Measurements from ENCODE around the gene SPATA25.
"Not testable (repeated sequence)": the region's sequence is repeated elsewhere in the genome, so short reads cannot be mapped to it uniquely, and the experiment has no call there.

SPATA25 gene

DNA sequence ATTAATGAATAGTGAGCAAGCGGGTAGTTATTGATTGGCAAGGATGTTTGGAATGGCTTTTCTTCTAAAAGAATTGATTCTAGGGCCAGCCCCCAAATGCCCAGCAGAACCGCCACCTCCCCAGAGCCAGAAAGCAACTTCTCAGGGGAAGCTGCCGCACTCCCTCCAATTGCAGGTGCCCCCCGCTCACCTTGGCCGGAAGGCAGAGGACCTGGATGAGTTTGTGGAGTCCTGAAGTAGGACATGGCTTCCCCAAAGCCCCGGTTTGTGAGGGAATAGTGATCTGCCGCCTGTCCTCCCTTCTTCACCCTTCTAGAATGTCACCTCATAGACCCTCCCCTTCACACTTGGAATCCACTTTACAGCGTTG is at the start of gene SPATA25:
TSS of gene SPATA25 (minus strand) at position 277 of the 370 bp plus-strand sequence. CDS start at position 245, 32 bp downstream.
- no peak for DNase-seq

- no peak for DNase-seq
Measured at GRCh38 chr20:45935416-45936046, 48.1 kb upstream of the SPATA25 start.

DNA sequence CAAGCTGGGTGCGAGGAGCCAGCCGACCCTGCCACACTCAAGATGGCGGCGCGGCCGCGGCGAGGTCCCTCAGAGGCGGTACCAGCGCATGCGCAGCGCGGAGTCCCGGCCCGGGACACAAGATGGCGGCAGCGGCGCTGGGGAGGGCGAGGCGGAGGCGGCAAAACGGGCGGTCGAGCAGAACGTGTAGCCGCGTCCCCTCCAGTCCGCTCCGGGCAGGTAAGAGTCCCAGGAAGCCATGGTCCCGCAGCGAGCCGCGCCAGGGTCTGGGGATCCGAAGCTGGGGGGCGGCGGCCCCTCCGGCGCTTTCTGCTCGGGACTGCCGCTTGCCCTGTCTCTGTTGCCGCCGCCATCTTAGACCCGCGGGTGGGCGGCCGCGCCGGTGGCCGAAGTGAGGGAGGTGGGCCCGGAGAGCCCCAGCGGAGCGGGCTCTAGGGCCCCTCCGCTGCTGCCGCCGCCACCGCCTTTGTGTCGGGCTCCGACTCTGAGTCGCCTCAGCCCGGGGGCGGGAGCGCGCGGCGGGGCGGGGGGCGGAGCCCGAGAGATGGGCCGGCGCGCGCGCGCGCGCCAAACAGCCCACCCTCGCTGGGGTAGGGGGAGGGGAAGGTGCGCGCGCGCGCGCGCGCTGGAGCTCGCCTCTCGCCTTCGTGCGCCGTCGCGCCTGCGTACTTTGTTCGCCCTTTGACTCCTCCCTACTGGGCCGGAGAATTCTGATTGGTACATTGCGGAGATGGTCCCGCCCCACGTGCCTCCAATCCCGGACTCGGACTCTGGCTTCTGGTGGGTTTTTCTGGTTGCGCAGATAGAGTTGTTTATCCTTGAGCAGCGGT is 47.4 kb upstream of the SPATA25 start, which contains the start of gene PCIF1:
TSS of gene PCIF1 (plus strand) at position 98 of the 830 bp plus-strand sequence. CDS start 4,317 bp downstream, outside the sequence.
- DNase-seq, result peak; percentile 97

GRCh38 chr20:45934046-45934585 is 46.7 kb upstream of the SPATA25 start:
- peak; percentile 47 for DNase-seq

DNA sequence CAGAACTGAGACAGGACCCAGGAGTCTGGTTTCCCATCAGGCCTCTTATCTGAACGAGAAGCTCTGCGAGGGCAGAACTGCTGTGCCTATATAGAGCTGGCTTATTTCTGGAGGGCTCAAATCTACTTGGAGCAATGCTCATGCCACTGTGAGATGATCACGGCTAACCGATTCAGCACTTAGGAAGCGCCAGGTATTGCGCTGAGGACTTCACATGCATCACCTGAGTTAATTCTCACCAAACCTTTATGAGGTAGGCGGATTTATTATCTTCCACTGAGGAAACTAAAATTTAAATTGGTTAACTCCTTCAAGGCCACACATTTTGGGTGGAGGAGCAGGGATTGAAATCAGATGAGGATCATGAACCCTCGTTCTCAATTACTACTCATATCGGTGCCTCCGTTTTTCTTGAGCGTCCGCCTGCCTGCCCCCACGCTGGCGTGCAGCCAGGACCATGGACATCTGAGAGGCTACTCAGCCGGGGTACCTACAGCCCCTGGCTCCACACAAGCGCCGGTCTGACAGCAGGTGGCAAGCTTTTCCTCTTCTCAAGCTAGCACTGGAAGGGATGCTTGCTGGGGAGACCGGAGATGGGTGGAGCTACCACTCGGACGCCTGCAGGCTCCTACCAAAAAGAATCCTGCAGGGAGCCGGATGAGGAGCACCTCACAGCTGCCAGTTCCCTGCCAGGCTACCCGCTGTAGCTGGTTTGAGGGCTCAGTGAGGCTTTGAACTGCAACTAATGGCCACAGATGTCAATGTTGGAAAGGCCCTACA is 46.0 kb upstream of the SPATA25 start:
- DNase-seq, result peak; percentile 70

DNA sequence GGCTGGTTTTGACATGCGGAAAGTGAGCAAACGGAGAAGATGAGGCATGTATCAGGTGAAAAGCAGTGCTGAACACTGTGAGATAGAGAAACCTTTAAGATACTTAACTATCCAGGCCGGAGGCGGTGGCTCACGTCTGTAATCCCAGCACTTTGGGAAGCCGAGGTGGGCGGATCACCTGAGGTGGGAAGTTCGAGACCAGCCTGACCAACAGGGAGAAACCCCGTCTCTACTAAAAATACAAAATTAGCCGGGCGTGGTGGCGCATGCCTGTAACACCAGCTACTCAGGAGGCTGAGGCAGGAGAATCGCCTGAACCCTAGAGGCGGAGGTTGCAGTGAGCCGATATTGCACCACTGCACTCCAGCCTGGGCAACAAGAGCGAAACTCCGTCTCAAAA is 44.3 kb upstream of the SPATA25 start:
- not testable (repeated sequence) for DNase-seq

DNA sequence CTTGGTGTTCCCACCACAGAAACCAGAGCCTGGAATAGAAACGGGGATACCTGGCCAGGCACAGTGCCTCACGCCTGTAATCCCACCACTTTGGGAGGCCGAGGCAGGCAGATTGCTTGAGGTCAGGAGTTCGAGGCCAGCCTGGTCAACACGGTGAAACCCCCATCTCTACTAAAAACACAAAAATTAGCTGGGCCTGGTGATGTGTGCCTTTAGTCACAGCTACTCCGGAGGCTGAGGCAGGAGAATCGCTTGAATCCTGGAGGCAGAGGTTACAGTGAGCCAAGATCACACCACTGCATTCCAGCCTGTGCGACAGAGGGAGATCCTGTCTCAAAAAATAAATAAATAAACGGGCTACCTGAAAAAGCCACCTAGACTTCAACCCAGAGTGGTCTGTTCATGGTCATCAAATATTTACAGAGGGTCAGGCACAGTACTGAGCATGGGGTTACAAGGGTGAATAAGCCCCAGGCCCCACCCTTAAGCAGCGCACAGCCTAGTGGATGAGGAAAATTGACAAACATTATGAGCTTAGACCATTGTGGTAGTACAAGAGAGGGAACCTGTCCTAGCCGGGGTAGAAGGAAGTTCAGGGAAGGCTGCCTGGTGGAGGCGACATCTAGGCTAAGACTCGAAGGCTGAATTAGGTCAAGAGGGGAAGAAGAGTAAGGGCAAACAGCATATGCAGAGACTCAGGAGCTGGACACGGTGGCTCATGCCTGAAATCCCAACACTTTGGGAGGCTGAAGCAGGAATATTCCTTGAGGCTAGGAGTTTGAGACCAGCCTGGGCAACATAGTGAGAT is 39.9 kb upstream of the SPATA25 start:
- DNase-seq, result no peak

DNA sequence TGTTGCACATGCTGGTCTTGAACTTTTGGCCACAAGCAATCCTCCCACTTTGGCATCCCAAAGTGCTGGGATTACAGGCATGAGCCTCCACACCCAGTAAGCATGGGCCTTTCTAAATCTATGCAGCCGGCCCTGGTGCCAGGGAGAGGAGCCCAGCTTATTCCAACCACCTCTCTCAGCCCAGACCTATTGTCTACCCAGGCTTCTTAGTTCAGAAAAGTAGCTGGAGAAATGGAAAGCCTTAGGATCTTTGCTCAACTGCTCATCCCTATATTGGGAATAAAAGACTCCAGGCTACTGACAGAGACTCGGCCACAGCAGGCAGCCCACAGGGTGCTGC is 39.3 kb upstream of the SPATA25 start:
- DNase-seq, result no peak

GRCh38 chr20:45925821-45926506 is 38.5 kb upstream of the SPATA25 start:
- no peak for DNase-seq

GRCh38 chr20:45924391-45925261 is 37.2 kb upstream of the SPATA25 start:
- peak; percentile 36 for DNase-seq

DNA sequence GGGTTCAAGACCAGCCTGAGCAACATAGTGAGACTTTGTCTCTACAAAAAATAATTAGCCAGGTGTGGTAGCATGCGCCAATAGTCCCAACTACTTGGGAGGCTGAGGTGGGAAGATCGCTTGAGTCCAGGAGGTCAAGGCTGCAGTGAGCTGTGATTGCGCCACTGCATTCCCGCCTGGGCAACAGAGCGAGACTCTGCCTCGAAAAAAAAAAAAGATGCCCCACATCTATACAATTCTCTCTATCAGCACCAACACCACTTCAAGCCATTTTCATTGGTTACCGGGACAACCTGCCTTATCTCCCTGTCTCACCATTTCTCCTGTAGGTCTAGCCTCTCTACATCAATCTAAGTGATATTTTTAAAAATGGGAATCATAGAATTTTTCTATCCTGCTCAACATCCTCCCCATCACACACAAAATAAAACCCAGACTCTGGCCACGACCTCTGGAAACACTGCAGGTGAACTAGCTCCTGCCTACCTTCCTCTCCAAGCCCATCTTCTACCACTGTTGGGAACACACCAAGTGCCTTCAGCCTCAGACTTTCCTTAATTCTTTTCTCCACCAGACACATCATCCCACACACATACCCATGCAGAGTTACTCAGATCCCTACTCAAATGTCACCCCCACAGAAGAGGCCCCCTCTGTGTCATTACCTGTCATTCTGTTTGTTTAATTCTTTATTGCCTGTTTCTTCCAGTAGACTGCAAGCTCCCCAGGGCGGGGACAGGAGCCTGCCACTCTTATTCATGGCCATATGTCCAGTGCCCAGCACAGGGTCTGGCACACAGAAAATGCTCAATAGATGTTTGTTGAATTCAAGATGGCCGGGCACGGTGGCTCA is 34.1 kb upstream of the SPATA25 start:
- no peak for DNase-seq

- no peak for DNase-seq
Measured at GRCh38 chr20:45920462-45921336, 33.3 kb upstream of the SPATA25 start.

- DNase-seq, result peak; percentile 73
Measured at GRCh38 chr20:45919542-45920399, 32.3 kb upstream of the SPATA25 start.

DNA sequence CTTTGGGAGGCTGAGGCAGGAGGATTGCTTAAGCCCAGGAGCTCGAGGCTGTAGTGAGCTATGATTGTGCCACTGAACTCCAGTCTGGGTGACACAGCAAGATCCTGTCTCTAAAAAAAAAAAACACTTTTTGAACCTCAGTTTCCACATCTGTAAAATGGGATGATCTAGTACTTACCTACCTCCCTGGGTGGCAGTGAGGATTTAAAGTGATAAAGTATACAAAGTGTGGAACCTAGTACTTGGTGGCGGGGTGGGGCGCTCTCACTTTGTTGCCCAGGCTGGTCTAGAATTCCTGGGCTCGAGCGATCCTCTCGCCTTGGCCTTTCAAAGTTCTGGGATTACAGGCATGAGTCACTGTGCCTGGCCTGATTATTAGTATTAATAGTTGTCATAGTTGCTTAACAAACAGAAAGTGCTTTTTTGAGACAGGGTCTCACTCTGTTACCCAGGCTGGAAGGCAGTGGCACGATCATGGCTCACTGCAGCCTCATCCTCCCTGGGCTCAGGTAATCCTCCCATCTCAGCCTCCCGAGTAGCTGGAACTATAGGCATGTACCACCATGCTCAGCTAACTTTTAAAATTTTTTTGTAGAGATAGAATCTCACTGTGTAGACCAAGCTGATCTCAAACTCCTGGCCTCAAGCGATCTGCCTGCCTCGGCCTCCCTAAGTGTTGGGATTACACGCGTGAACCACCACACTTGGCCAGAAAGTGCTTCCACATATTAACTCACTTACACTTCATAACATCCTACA is 31.5 kb upstream of the SPATA25 start:
- no peak for DNase-seq

- DNase-seq, result no peak
Measured at GRCh38 chr20:45918182-45918737, 30.8 kb upstream of the SPATA25 start.

- peak; percentile 42 for DNase-seq
Measured at GRCh38 chr20:45917790-45918141, 30.3 kb upstream of the SPATA25 start.

DNA sequence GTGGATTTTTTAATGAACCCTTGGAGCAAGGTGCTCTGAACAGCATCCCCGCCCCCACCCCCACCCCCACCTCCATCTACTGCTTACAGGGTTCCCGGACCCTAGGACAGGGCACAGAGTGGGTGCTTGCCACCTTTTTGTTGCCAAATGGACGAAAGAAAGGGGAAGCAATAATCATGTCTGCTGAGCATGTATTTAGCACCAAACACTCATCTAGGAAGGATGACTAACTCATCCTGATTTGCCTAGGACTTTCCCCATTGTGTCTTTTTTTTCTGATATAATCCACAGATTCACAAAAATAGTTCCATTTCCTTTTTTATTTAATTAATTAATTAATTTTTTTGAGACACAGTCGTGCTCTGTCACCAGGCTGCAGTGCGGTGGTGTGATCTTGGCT is 25.7 kb upstream of the SPATA25 start:
- DNase-seq, result no peak

Measured in fibroblast of upper back skin (primary cell).